CD8-positive, alpha-beta memory T cell (primary cell): Measurements from ENCODE around the gene SPRR2F. TPM values are rescaled to one million over a fixed set of nuclear protein-coding genes. Genes with fewer than 3 reads are reported as not detected.

Experiments used
- CTCF ChIA-PET: fragments of 350-600 bp; sonication (Branson Sonifier 250); formaldehyde crosslinking; loops from one replicate; lab custom pipeline; 2021; ENCODE audit warnings: antibody characterized with exemption; lab: Charles Lee
- POLR2A ChIA-PET: fragments of 350-600 bp; sonication (Branson Sonifier 250); formaldehyde crosslinking; loops from one replicate; lab custom pipeline; 2021; ENCODE audit warnings: antibody characterized with exemption; lab: Charles Lee
- DNase-seq, 5 donors: peaks; one replicate each; pipeline versions ENCODE4 v3.0.0 to v3.0.0-alpha.2; 2020 to 2022; ENCODE audit warnings: mixed read lengths in 1 of 5
- H3K27ac ChIP-seq: one replicate; pipeline ENCODE4 v1.7.0; 2013; ENCODE audit warnings: low read depth, mild to moderate bottlenecking, low read length, moderate library complexity
- H3K27me3 ChIP-seq: 2 replicates; pipeline ENCODE4 v1.7.0; 2013; ENCODE audit warnings: low read length, mild to moderate bottlenecking; ENCODE audit not compliant: insufficient read depth, poor library complexity, severe bottlenecking
- H3K36me3 ChIP-seq: 2 replicates; pipeline ENCODE4 v1.7.0; 2013; ENCODE audit warnings: mild to moderate bottlenecking, low read length, moderate library complexity; ENCODE audit not compliant: insufficient read depth
- H3K4me1 ChIP-seq: 2 replicates; pipeline ENCODE4 v1.7.0; 2013; ENCODE audit warnings: mild to moderate bottlenecking, low read length, moderate library complexity; ENCODE audit not compliant: insufficient read depth
- H3K4me3 ChIP-seq: 2 replicates; pipeline ENCODE4 v1.7.0; 2013; ENCODE audit warnings: mild to moderate bottlenecking, low read length
- H3K9me3 ChIP-seq: 2 replicates; pipeline ENCODE4 v1.7.0; 2013; ENCODE audit warnings: mild to moderate bottlenecking, low read length
- H3K27ac Mint-ChIP-seq, 8 donors: one replicate each; pipeline ENCODE4 v1.8.0; 2020 to 2021; ENCODE audit warnings: mixed read lengths in 8 of 8, mild to moderate bottlenecking in 6 of 8, inconsistent platforms in 3 of 8, moderate library complexity in 3 of 8
- H3K27me3 Mint-ChIP-seq, 2 donors: one replicate each; pipeline ENCODE4 v1.8.0; 2020 to 2021; ENCODE audit warnings: mixed read lengths in 2 of 2, mild to moderate bottlenecking in 1 of 2, moderate library complexity in 1 of 2
- H3K36me3 Mint-ChIP-seq, 3 donors: one replicate each; pipeline ENCODE4 v1.8.0; 2020 to 2021; ENCODE audit warnings: mixed read lengths in 3 of 3, inconsistent platforms in 1 of 3, mild to moderate bottlenecking in 1 of 3
- H3K4me1 Mint-ChIP-seq, 3 donors: one replicate each; pipeline ENCODE4 v1.8.0; 2020 to 2021; ENCODE audit warnings: mixed read lengths in 3 of 3, inconsistent platforms in 1 of 3, mild to moderate bottlenecking in 1 of 3
- H3K4me3 Mint-ChIP-seq, 7 donors: one replicate each; pipeline ENCODE4 v1.8.0; 2020 to 2021; ENCODE audit warnings: mixed read lengths in 7 of 7, mild to moderate bottlenecking in 6 of 7, moderate library complexity in 4 of 7, inconsistent platforms in 2 of 7
- H3K9me3 Mint-ChIP-seq, 5 donors: one replicate each; pipeline ENCODE4 v1.8.0; 2020 to 2022; ENCODE audit warnings: mixed read lengths in 5 of 5, mild to moderate bottlenecking in 3 of 5, moderate library complexity in 2 of 5, inconsistent platforms in 1 of 5
- polyA plus RNA-seq: library from polyadenylated mRNA; unstranded; fragments of 300-500 nt; fragmentation: Illumina TruSeq; gene quantifications from one replicate; pipeline ENCODE4 v1.2.3, GENCODE V29; 2021
- total RNA-seq, 2 experiments: library from RNA; stranded (reverse); gene quantifications; one replicate each; pipeline ENCODE4 v1.2.3, GENCODE V29; 2021

The SPRR2F gene
- not detected for total RNA-seq
- polyA plus RNA-seq: not detected

- H3K9me3 Mint-ChIP-seq: peaks cover 0 to 2% (median 0%) of the 10 kb centered on the region in 5 donors
- POLR2A ChIA-PET: no interaction called here
- H3K27ac Mint-ChIP-seq: peak within 1 kb of the TSS in 1 of 8 donors; percentile 71
Measured at GRCh38 chr1:153113416-153113815, at the start of gene SPRR2F. TSS of gene SPRR2F (minus strand) at chr1:153113516. CDS start at chr1:153112733, 783 bp downstream.

GRCh38 chr1:153155541-153155940 is 42.2 kb upstream of the SPRR2F start:
- Histone ChIP-seq H3K4me3 (no peak overlapping the region), H3K36me3 (no peaks in the 10 kb centered on the region), H3K27me3 (no peaks in the 10 kb centered on the region), H3K9me3 (no peaks in the 10 kb centered on the region), H3K4me1 (no peaks in the 10 kb centered on the region), H3K27ac (no peak overlapping the region)
- ChIA-PET POLR2A (no interaction called here), CTCF (no interaction called here)
- peaks cover 19 to 48% of the 10 kb centered on the region in 2 donors for H3K27me3 Mint-ChIP-seq
- H3K4me1 Mint-ChIP-seq: no peaks in the 10 kb centered on the region
- peaks cover 11 to 23% (median 17%) of the 10 kb centered on the region in 5 donors for H3K9me3 Mint-ChIP-seq
- no peak overlapping the region for H3K4me3 Mint-ChIP-seq
- no peak overlapping the region for H3K27ac Mint-ChIP-seq
- DNase-seq: no peak
- H3K36me3 Mint-ChIP-seq: no peaks in the 10 kb centered on the region

More at GRCh38 chr1:153113416-153113815, at the start of gene SPRR2F:
- H3K36me3 ChIP-seq: no peaks in the 10 kb centered on the region
- H3K27me3 ChIP-seq: peaks cover 4% of the 10 kb centered on the region
- H3K4me3 Mint-ChIP-seq: no peak within 1 kb of the TSS
- no peak for DNase-seq
- H3K4me1 Mint-ChIP-seq: no peaks in the 10 kb centered on the region
- no peak within 1 kb of the TSS for H3K27ac ChIP-seq
- CTCF ChIA-PET: no interaction called here
- H3K4me1 ChIP-seq: no peaks in the 10 kb centered on the region
- no peaks in the 10 kb centered on the region for H3K36me3 Mint-ChIP-seq
- H3K27me3 Mint-ChIP-seq: peaks cover 0 to 44% of the 10 kb centered on the region in 2 donors
- no peak within 1 kb of the TSS for H3K4me3 ChIP-seq
- H3K9me3 ChIP-seq: no peaks in the 10 kb centered on the region

DNA sequence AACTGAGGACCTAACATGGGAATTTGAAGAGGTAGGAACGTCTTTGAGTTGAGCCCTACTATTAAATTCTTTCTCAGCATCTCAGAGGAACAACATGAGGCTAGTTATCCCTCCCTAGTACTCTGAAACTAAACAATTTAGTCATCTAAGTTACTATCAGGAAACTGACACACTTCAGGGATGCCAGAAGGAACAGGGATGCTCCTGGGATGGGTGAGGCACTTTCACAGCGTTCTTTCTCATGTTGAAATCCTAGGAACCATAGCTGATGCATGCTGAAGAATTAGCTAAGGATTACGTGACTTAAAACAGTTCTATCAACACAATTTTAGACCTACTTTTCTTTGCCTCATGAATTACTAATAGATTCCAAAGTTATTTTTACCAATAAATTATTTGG is 39.2 kb upstream of the SPRR2F start:
- no peaks in the 10 kb centered on the region for H3K4me1 Mint-ChIP-seq
- ChIA-PET CTCF (no interaction called here), POLR2A (no interaction called here)
- no peaks in the 10 kb centered on the region for H3K4me1 ChIP-seq
- H3K4me3 ChIP-seq: no peak overlapping the region
- H3K27ac Mint-ChIP-seq: no peak overlapping the region
- H3K36me3 Mint-ChIP-seq: no peaks in the 10 kb centered on the region
- H3K36me3 ChIP-seq: no peaks in the 10 kb centered on the region
- peaks cover 16 to 54% of the 10 kb centered on the region in 2 donors for H3K27me3 Mint-ChIP-seq
- H3K4me3 Mint-ChIP-seq: no peak overlapping the region
- H3K27me3 ChIP-seq: no peaks in the 10 kb centered on the region
- no peak overlapping the region for H3K27ac ChIP-seq
- no peak for DNase-seq
- no peaks in the 10 kb centered on the region for H3K9me3 ChIP-seq
- H3K9me3 Mint-ChIP-seq: peaks cover 0 to 4% (median 2%) of the 10 kb centered on the region in 5 donors

DNA sequence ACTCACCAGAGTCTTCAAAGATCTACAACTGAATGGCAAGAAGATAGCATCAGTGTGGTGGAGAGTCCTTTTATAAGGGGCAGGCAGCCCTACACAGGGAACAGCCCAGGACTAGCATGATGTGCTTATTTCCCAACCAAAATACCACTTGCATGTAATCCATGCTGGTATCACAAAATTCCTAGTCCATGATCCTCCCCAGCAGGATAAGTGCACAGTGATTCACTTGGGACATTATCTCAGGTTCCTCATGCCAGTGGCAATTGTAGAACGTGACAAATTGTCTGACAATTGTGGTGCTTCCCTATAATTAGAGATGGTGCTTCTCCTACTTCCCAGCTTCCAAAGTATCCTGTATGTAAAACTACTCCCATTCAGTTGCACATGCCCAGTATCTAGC is 37.5 kb upstream of the SPRR2F start, which contains the start of gene SPRR2G:
TSS of gene SPRR2G (minus strand) at position 45 of the 400 bp plus-strand sequence. CDS start 780 bp downstream, outside the sequence.
- Histone ChIP-seq H3K27ac (no peak within 1 kb of the TSS), H3K36me3 (no peaks in the 10 kb centered on the region), H3K27me3 (no peaks in the 10 kb centered on the region), H3K4me3 (no peak within 1 kb of the TSS), H3K4me1 (no peaks in the 10 kb centered on the region), H3K9me3 (no peaks in the 10 kb centered on the region)
- Mint-ChIP-seq H3K9me3 (no peaks in the 10 kb centered on the region), H3K27me3 (peaks cover 16 to 47% of the 10 kb centered on the region in 2 donors), H3K27ac (no peak within 1 kb of the TSS), H3K4me3 (no peak within 1 kb of the TSS), H3K36me3 (no peaks in the 10 kb centered on the region), H3K4me1 (no peaks in the 10 kb centered on the region)
- CTCF ChIA-PET: no interaction called here
- POLR2A ChIA-PET: no interaction called here
- DNase-seq: no peak

GRCh38 chr1:153141377-153141776 is 28.1 kb upstream of the SPRR2F start:
- POLR2A ChIA-PET: no interaction called here
- DNase-seq: no peak
- H3K9me3 ChIP-seq: no peaks in the 10 kb centered on the region
- H3K27me3 ChIP-seq: no peaks in the 10 kb centered on the region
- H3K4me1 ChIP-seq: no peaks in the 10 kb centered on the region
- no peaks in the 10 kb centered on the region for H3K4me1 Mint-ChIP-seq
- no peak overlapping the region for H3K4me3 Mint-ChIP-seq
- no peak overlapping the region for H3K27ac ChIP-seq
- no peak overlapping the region for H3K27ac Mint-ChIP-seq
- no peaks in the 10 kb centered on the region for H3K36me3 ChIP-seq
- no peaks in the 10 kb centered on the region for H3K36me3 Mint-ChIP-seq
- no peak overlapping the region for H3K4me3 ChIP-seq
- H3K9me3 Mint-ChIP-seq: peaks cover 0 to 1% (median 0%) of the 10 kb centered on the region in 5 donors
- CTCF ChIA-PET: no interaction called here
- H3K27me3 Mint-ChIP-seq: peaks cover 13 to 44% of the 10 kb centered on the region in 2 donors

DNA sequence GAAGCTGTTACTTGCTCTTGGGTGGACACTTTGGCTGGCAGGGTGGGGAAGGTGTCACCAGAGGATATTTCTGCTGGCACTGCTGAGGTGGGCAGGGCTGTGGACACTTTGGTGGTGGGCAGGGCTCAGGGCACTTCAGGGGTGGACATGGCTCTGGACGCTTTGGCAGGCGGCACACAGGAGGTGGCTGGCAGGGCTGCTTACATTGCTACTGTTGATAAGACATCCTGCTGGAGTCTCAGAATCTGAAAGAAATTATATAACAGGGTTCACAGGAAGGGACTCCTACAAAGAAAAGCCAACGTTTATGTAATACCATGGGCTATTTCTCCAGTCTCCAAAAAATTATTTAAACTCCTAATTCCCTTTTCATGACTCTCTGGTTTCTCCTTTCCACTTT is 27.2 kb upstream of the SPRR2F start:
- Mint-ChIP-seq H3K36me3 (no peaks in the 10 kb centered on the region), H3K27ac (no peak overlapping the region), H3K9me3 (peaks cover 0 to 1% (median 0%) of the 10 kb centered on the region in 5 donors), H3K4me3 (no peak overlapping the region), H3K27me3 (peaks cover 12 to 41% of the 10 kb centered on the region in 2 donors), H3K4me1 (no peaks in the 10 kb centered on the region)
- Histone ChIP-seq H3K27me3 (no peaks in the 10 kb centered on the region), H3K36me3 (no peaks in the 10 kb centered on the region), H3K4me3 (no peak overlapping the region), H3K4me1 (no peaks in the 10 kb centered on the region), H3K9me3 (no peaks in the 10 kb centered on the region), H3K27ac (no peak overlapping the region)
- POLR2A ChIA-PET: no interaction called here
- CTCF ChIA-PET: no interaction called here
- peak in 1 of 5 donors; percentile 34 for DNase-seq

GRCh38 chr1:153133743-153134142 is 20.4 kb upstream of the SPRR2F start:
- ChIA-PET POLR2A (no interaction called here), CTCF (no interaction called here)
- Histone ChIP-seq H3K36me3 (no peaks in the 10 kb centered on the region), H3K9me3 (no peaks in the 10 kb centered on the region), H3K4me1 (no peaks in the 10 kb centered on the region), H3K27me3 (peaks cover 3% of the 10 kb centered on the region), H3K27ac (no peak overlapping the region), H3K4me3 (no peak overlapping the region)
- H3K27ac Mint-ChIP-seq: no peak overlapping the region
- no peak overlapping the region for H3K4me3 Mint-ChIP-seq
- DNase-seq: no peak
- peaks cover 0 to 3% (median 1%) of the 10 kb centered on the region in 5 donors for H3K9me3 Mint-ChIP-seq
- no peaks in the 10 kb centered on the region for H3K4me1 Mint-ChIP-seq
- peaks cover 0 to 4% (median 0%) of the 10 kb centered on the region in 3 donors for H3K36me3 Mint-ChIP-seq
- peaks cover 26 to 68% of the 10 kb centered on the region in 2 donors for H3K27me3 Mint-ChIP-seq

GRCh38 chr1:153133267-153133666 is 20.0 kb upstream of the SPRR2F start:
- H3K36me3 Mint-ChIP-seq: peaks cover 0 to 4% (median 0%) of the 10 kb centered on the region in 3 donors
- POLR2A ChIA-PET: no interaction called here
- Histone ChIP-seq H3K36me3 (no peaks in the 10 kb centered on the region), H3K4me1 (no peaks in the 10 kb centered on the region), H3K9me3 (no peaks in the 10 kb centered on the region), H3K27me3 (peaks cover 3% of the 10 kb centered on the region), H3K4me3 (no peak overlapping the region), H3K27ac (no peak overlapping the region)
- CTCF ChIA-PET: no interaction called here
- no peak overlapping the region for H3K27ac Mint-ChIP-seq
- peaks cover 0 to 3% (median 1%) of the 10 kb centered on the region in 5 donors for H3K9me3 Mint-ChIP-seq
- DNase-seq: no peak
- H3K4me3 Mint-ChIP-seq: no peak overlapping the region
- peaks cover 26 to 66% of the 10 kb centered on the region in 2 donors for H3K27me3 Mint-ChIP-seq
- H3K4me1 Mint-ChIP-seq: no peaks in the 10 kb centered on the region
